KOPT-K1 (cell line): ENCODE results near the gene CFAP74.

Source experiments
- H3K27ac ChIP-seq: fragments of 200-600 bp; sonication (generic); 2 replicates; pipeline ENCODE4 v1.5.1; 2016; ENCODE audit warnings: antibody characterized with exemption, mild to moderate bottlenecking, low read depth, low read length; ENCODE audit not compliant: poor library complexity, severe bottlenecking
- H3K36me3 ChIP-seq: fragments of 200-600 bp; sonication (generic); 2 replicates; pipeline ENCODE4 v1.5.1; 2017; ENCODE audit warnings: antibody characterized with exemption, mild to moderate bottlenecking, low read length, moderate library complexity; ENCODE audit not compliant: insufficient read depth
- H3K9me3 ChIP-seq: fragments of 200-600 bp; sonication (generic); 2 replicates; pipeline ENCODE4 v1.5.1; 2017; ENCODE audit warnings: antibody characterized with exemption, low read length, mild to moderate bottlenecking; ENCODE audit not compliant: insufficient read depth, poor library complexity, severe bottlenecking

The CFAP74 gene

DNA sequence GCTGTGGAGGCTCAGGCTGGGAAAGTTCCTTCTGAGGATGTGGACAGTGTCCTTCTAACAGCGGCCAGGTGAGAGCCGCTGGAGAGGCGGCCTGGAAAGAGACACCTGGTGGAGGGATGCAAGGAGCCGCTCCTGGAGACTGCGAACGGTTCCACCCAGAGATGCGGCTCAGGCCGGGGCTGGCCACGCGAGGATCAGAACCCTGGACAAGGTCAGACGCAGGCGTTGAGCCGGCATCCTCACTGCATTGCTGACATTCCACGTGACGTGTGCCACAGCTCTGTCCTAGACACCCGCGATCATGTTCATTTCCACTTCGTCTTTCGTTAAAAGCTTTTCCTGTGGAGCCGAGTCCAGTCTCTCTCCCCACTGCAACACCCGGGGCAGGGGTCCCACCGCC lies 28.8 kb downstream of the CFAP74 start:
- H3K36me3 ChIP-seq: no peaks in the 10 kb centered on the region
- no peak overlapping the region for H3K27ac ChIP-seq
- H3K9me3 ChIP-seq: peaks cover 6% of the 10 kb centered on the region

DNA sequence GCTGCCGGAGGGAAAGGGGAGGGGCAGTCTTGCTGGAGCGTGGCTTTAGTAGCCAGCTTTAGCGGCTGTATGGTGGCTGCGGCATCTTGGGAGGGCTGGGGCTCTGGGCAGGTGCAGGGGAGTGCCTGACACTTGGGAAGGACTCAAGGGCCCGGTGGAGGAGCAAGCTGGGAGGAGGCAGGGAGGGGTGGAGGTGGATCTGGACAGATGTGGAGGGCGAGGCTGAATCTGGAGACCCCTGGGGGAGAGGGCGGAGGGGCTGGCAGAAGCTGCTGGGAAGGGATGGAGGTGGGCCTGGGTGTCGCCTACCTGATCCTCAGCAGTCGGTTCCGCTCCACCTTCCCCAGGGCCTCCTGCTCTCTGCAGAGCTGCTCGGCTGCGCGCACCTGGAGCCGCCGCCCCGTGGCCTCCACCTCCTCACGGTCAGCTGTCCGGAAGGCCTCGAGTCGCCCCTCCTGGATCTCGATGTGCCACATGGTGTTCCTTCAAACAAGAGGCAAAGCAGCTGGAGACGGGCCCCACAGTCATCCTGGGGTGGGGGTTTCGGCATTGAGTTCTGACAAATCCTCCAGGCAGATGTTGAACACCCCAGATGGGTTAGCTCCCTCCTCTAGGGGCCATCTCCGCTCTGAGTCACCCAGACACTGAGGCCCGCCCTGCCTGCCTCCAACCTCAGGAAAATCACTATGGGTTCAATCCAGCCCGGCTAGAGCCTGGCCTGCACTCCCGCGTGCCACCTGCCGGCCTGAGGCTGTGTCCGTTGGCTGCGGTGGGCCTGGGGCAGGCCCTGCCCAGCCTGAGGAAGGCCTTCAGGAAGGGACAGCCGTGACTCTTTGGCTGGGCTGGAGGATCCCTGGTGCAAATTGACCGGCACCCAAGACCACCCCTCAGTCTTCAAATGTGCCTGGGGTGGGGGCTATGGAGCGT lies 29.6 kb downstream of the CFAP74 start:
- peaks cover 6% of the 10 kb centered on the region for H3K9me3 ChIP-seq
- no peaks in the 10 kb centered on the region for H3K36me3 ChIP-seq
- H3K27ac ChIP-seq: no peak overlapping the region

DNA sequence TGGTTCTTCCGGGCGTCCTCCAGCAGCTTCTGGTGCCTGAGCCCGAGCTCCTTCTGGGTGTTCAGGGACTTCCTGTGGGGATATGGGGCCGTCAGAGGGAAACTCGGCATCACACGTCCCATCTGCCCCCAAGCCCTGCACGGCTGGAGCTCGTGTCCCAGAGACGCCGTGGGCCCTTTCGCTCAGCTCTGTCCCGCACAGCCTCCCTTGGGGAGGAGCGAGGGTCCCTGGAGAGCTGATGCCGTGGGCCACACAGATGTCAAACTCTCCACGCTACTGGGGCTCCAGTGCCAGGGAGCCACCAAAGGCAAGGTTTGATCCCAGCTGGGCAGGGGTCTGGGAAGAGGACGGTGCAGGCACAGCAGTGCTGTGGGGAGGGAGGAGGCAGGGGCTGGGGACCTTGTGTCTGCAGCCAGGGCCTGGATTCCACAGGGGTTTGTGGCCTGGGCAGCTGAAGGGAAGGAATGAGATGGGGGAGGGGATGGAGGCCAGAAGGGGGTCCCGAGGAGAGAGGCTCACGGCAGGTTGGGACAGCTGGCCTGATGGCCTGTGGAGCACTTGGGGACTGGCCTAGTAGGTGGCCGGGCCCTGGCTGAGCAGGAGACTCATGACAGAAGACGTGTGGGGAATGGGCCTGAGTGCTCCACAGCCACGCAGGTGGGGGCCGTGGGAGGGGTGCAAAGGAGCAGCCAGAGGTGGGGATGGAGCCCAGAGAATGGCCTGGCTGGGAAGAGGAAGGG lies 30.4 kb downstream of the CFAP74 start:
- Histone ChIP-seq H3K9me3 (peaks cover 6% of the 10 kb centered on the region), H3K27ac (no peak overlapping the region), H3K36me3 (no peaks in the 10 kb centered on the region)

DNA sequence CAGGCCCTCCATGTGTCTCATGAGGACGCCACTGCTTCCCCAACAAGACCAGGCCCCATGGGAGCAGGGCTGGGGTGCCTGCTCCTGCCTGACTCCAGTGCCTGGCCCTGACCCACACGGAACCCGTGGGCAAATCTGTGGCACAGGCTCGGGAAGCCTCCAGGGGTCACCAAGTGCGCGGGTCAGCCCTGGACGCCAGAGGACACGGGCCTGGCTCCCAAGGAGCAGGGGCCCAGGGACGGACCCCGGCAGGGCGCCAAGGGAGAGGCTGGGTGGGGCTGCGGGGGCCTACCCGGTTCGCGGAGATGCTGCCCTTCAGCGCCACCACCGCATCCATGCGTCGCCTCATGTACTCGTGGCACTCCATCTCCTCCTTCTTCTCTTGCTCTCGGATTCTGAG lies 31.9 kb downstream of the CFAP74 start:
- H3K36me3 ChIP-seq: no peaks in the 10 kb centered on the region
- H3K27ac ChIP-seq: no peak overlapping the region
- H3K9me3 ChIP-seq: peaks cover 6% of the 10 kb centered on the region

DNA sequence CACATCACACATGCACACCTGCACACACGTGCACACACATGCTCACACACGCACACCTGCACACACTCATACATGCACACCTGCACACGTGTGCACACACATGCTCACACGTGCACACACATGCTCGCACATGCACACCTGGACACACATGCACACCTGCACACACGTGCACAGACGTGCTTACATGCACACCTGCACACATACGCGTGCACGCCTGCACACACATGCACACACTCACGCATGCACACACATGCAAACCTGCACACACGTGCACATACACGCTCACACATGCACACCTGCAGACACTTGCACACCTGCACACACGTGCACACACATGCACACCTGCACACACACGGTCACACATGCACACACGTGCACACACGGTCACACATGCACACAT lies 32.6 kb downstream of the CFAP74 start:
- peaks cover 6% of the 10 kb centered on the region for H3K9me3 ChIP-seq
- H3K36me3 ChIP-seq: no peaks in the 10 kb centered on the region
- no peak overlapping the region for H3K27ac ChIP-seq

DNA sequence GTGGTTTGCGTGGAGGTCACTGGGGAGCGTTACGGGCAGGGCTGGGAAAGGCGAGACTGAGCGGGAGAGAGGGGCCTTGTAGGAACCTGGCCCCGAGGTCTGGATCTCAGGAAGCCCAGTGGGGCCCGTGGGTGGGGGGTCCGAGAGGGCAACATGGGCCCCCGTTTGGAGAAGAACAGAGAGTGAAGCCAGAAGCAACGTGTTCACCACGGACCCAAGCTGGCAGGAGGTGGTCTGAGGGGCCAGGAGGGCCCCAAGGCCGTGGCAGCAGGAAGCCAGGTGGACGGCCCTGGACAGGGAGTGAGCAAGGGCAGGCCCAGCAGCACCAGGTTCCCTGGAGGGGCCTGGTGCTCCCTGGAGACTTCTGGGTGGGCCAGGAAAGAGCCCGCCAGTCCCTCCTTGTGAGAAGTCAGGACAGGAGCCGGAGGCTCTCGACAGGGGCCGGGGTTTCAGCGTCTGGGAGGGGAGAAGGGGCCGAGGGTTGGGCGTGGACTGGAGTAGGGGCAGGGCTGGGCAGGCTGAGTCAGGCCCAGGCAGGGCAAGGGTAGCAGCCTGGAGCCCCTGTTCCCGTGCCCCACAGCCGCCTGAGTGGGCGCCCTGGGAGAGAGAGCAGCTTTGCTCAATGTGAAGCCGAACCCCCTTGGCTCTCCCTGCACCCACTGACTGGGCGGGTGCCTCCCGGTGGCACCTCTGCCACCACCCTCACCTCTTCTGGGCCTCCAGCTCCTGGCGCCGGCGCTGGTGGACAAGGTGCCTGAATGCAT lies 33.5 kb downstream of the CFAP74 start:
- peaks cover 6% of the 10 kb centered on the region for H3K9me3 ChIP-seq
- no peak overlapping the region for H3K27ac ChIP-seq
- H3K36me3 ChIP-seq: no peaks in the 10 kb centered on the region

DNA sequence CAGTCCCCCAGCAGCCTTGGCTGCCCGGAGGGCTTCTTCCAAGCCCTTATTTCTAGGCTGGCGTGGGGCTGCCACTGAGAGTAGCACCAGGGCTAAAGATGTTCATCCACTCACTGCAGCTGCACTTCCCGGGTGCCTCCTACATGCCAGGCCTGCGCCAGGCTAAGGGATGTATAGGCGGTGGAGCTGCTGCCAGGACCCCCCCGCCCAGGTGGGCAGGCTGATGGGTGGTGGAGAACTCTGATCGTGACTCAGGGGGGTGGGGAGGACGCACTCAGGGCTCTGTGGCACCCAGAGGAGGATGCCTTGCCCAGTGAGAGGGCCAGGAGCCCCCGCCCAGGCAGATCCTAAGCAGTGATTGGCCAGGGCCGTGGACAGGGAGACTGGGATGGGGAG lies 34.1 kb downstream of the CFAP74 start:
- Histone ChIP-seq H3K27ac (no peak overlapping the region), H3K36me3 (no peaks in the 10 kb centered on the region), H3K9me3 (peaks cover 6% of the 10 kb centered on the region)

DNA sequence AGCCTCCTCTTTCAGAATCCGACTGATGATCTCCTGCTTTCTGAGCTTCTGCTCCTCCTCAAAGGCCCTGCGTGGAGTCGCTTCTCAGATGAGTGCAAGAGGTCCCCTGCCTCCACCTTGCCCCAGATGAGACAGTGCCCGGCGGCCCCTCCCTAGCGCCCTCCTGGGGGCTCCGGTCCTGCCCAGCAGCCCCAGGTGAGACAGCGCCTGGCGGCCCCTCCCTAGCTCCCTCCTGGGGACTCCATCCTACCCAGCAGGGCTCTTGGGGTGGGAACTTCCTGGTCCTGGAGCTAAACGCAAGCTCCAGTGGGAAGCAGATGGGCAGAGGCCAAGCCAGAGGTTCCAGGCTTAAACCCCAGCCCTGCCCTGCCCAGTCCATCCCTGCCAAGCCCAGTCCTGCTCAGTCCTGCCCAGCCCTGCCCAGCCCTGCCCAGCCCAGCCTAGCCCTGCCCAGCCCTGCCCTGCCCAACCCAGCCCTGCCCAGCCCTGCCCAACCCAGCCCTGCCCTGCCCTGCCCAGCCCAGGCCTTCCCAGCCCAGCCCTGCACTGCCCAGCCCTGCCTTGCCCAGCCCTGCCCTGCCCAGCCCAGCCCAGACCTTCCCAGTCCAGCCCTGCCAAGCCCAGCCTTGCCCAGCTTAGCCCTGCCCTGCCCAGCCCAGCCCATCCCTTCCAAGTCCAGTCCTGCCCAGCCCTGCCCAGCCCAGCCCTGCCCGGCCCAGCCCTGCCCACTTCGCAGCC lies 34.6 kb downstream of the CFAP74 start:
- Histone ChIP-seq H3K36me3 (no peaks in the 10 kb centered on the region), H3K9me3 (peaks cover 6% of the 10 kb centered on the region), H3K27ac (no peak overlapping the region)

DNA sequence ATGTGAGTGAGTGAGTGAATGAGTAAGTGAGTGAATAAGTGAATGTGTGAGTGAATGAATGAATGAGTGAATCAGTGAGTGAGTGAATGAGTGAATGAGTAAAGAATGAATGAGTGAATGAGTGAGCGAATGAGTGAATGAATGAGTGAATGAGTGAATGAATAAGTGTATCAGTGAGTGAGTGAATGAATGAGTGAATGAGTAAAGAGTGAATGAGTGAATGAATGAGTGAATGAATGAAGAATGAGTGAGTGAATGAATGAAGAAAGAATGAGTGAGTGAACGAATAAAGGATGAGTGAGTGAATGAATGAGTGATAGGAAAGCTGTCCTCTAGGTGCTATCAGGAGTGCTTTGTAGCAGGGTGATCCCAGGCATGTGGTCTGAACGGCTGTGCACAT lies 35.7 kb downstream of the CFAP74 start:
- no peak overlapping the region for H3K27ac ChIP-seq
- no peaks in the 10 kb centered on the region for H3K36me3 ChIP-seq
- H3K9me3 ChIP-seq: peaks cover 6% of the 10 kb centered on the region

DNA sequence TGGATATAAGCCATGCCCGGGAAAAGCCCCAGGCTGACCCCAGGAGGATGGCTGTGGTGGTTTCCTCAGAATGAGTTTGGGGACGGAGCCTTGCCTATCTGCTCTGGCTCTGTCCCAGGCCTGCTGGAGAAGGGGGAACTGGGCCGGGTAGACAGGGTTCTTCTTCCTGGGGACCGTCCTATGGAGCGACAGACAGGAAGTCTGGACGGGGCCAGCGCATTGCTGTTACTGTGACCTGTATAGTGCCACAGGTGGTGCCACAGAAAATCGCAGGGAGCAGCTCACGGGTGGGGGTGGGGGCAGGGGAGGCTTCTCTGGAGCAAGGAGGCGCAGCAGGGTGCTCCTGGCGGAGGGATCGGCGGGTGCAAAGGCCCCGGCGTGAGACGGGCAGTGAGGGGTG lies 36.4 kb downstream of the CFAP74 start:
- H3K9me3 ChIP-seq: peaks cover 6% of the 10 kb centered on the region
- H3K36me3 ChIP-seq: no peaks in the 10 kb centered on the region
- H3K27ac ChIP-seq: no peak overlapping the region

DNA sequence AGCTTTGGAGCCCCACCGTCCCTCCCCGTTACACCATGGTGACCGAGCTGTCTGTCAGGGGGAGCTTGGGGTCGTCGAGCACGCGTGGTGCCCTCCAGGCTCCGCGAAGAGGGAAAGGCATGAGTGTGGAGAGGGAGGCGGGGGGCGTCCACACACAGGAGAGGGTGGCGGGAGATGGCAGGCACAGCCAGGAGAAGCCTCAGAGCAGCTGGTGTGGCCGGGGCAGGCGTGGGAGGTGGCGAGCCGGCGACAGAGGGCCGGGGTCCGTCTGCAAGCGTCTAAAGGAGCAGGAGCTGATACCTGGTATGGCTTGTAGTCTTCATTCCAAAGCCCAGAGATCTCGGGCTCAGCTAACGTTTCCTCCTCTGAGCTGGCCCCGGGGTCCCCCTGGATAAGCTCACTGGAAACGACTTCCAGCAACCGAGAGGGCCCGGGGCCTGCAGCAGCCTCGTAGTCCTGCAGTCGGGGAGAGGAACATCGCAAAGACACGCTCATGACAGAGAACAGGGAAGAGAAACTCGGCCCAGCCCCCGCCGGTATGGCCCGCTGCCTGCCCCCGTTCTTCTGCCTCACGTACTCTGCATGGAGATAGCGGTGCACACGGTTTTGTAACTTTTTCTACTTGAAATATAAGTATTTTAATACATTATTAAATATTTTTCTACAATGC lies 37.4 kb downstream of the CFAP74 start:
- Histone ChIP-seq H3K36me3 (no peaks in the 10 kb centered on the region), H3K27ac (no peak overlapping the region), H3K9me3 (peaks cover 5% of the 10 kb centered on the region)

DNA sequence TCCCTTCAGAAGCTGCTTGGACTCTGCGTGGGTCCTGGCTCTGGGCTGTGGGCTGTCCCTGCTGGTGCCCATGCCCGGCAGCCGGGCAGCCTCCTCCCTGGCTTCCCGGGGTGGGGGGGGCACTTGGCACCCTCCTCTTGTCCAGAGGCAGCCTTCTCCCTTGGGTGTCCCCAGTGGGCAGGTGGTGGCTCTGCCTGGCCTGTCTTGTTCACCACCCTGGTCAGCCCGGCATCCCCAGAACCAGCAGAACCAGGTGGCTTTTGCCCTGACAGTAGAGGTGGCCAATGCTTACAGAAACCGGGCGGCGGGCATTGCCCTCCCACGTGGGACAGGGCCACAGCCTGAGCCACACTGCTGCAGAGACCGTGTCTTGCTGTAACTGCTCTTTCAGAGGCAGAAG lies 38.0 kb downstream of the CFAP74 start:
- H3K36me3 ChIP-seq: no peaks in the 10 kb centered on the region
- no peaks in the 10 kb centered on the region for H3K9me3 ChIP-seq
- no peak overlapping the region for H3K27ac ChIP-seq

DNA sequence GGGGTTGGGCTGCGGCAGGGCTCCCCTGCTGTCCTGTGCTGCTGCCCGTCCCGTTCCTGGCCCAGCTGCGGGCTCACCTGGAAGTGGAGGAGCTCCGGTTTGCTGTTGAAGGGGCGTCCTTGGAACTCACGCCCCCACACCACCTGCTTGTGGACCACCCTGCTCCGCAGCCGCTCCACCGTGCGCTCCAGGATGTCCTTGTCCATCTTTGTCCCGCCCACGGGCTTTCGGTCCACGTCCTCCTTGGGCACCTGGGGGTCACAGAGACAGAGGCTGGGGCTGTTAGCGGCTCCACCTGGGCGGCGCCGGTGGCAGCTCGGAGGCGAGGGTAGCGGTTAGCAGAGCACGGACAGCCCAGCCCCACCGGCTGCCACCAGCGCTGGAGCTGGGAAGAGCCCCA lies 38.8 kb downstream of the CFAP74 start:
- no peaks in the 10 kb centered on the region for H3K36me3 ChIP-seq
- no peak overlapping the region for H3K27ac ChIP-seq
- H3K9me3 ChIP-seq: no peaks in the 10 kb centered on the region

DNA sequence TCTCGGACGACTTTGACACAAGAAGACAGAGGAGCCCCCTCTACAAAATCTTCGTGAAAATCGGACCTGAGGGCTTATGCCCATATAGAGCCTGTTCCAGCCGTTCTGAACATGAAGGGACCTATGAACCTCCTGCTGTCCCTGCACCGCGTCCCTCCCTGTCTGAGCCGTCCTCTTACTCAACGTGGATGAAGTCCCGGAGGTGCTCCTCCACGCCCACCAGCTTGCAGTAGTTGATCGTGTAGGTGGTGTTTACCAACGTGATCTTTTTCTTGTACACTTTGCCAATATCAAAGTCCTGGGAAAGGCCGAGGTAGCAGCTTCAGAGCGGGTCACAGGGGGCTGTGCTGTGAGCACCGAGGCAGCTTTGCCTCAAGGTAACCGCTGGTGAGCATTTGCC lies 40.0 kb downstream of the CFAP74 start:
- Histone ChIP-seq H3K36me3 (no peaks in the 10 kb centered on the region), H3K9me3 (no peaks in the 10 kb centered on the region), H3K27ac (no peak overlapping the region)
